RWPE1 (cell line): ENCODE measurements around the gene GGA2.
"Not testable (repeated sequence)": the region's sequence is repeated elsewhere in the genome, so short reads cannot be mapped to it uniquely, and the experiment has no call there.

Experiments
- CTCF ChIA-PET: fragments of 350-600 bp; sonication (Branson Sonifier 250); formaldehyde crosslinking; extraction: SDS; loops from one replicate; lab custom pipeline; 2021; lab: Yijun Ruan, JAX
- POLR2A ChIA-PET: fragments of 400-600 bp; formaldehyde crosslinking; extraction: SDS; loops from one replicate; lab custom pipeline; 2020; ENCODE audit warnings: antibody characterized with exemption; ENCODE audit not compliant: low non-redundant PET; lab: Yijun Ruan, JAX
- DNase-seq: peaks from one replicate; pipeline ENCODE4 v3.0.0; 2012; ENCODE audit warnings: low spot score
- H3K27ac ChIP-seq: fragments of 450-650 bp; 2 replicates; pipeline ENCODE4 v1.5.1; 2017
- TF ChIP-seq, protein P1 (sequence below): fragments of 450-650 bp; conservative IDR thresholded peaks from 2 replicates; pipeline ENCODE4 v1.5.1; 2017; ENCODE audit warnings: low read depth, mild to moderate bottlenecking

GGA2 gene

DNA sequence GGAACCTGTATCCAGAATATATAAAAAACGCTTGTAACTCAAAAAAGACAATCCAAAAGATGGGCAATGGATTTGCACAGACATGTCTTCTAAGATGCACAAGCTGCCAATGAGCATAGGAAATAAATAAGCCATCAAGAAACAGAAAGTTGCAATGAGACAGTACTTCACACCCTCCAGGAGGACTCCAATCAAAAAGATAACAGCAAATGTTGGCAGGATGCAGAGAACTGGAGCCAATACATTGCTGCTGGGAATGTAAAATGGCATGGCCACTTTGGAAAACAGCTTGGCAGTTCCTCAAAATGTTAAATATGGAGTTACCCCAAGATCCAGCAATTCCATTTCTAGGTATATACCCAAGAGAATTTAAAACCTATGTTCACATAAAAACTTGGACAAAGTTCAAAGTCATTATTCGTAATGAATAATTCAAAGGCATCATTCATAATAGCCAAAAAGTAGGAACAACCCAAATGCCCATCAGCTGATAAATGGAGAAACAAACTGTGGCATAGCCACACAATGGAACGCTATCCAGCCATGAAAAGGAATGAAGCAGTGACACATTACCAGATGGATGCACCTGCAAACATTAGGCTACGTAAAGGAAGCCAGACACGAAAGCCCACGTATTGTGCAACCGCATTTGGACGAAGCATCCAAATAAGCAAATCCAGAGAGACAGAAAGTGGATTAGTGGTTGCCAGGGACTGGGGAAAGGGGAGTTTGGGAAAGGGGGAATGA is 25.6 kb downstream of the GGA2 start:
- ChIA-PET POLR2A (no interaction called here), CTCF (no interaction called here)
- no peak overlapping the region for H3K27ac ChIP-seq
- no peak for DNase-seq
- TF ChIP-seq, protein P1, sequence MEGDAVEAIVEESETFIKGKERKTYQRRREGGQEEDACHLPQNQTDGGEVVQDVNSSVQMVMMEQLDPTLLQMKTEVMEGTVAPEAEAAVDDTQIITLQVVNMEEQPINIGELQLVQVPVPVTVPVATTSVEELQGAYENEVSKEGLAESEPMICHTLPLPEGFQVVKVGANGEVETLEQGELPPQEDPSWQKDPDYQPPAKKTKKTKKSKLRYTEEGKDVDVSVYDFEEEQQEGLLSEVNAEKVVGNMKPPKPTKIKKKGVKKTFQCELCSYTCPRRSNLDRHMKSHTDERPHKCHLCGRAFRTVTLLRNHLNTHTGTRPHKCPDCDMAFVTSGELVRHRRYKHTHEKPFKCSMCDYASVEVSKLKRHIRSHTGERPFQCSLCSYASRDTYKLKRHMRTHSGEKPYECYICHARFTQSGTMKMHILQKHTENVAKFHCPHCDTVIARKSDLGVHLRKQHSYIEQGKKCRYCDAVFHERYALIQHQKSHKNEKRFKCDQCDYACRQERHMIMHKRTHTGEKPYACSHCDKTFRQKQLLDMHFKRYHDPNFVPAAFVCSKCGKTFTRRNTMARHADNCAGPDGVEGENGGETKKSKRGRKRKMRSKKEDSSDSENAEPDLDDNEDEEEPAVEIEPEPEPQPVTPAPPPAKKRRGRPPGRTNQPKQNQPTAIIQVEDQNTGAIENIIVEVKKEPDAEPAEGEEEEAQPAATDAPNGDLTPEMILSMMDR, result no peak

DNA sequence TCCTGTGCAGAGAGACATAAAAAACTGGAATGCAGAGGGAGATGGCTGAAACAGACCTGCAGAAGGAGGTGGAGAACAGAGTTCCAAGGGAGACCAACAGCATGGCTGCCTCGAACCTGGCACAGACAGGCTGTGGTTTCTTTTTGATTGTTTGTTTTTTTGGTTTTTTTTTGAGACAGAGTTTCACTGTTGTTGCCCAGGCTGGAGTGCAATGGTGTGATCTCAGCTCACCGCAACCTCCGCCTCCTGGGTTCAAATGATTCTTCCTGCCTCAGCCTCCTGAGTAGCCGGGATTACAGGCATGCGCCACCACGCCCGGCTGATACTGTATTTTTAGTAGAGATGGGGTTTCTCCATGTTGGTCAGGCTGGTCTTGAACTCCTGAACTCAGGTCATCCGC is 26.8 kb downstream of the GGA2 start:
- POLR2A ChIA-PET, DNase-seq, H3K27ac ChIP-seq, CTCF ChIA-PET: not testable (repeated sequence)

DNA sequence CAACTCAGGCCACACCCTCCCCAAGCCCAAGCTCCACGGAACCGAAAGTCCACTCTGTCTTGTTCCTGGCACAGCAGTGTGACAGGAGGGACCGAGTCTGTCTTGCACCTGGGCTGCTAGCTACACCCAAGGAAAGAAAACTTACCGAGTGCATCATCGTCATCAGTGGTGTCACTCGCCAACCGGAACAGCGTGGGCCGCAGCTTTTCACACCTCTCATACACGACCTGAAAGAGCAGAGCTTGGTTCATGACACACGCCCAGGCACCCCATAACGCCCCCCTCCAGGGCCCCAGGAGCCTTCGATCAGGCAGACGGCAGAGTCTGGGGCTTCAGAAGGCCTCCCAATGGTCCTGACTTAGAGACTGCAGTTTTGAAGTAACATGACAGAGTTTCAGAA is 27.5 kb downstream of the GGA2 start:
- no peak for DNase-seq
- H3K27ac ChIP-seq, result no peak overlapping the region
- CTCF ChIA-PET, result no interaction called here
- TF ChIP-seq, protein P1, result no peak
- POLR2A ChIA-PET, result no interaction called here

DNA sequence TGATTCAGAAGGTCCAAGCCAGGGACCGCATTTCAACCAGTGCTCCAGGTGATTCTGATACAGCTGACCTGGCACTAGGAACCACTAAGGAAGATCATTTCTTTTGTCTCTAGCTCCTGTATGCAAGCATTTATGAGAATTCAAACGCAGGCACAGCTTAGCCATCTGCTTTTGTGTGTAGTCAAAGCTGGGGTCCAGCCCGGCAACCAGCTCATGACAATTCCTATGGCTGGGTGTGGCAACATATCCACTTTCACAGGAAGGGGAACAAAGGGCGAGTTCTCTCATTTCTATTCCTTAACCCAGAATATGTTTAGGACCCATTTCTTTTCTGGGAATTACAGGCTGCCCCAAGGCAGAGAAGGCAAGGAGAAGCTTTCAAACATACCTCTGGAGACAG is 30.0 kb downstream of the GGA2 start:
- DNase-seq, result no peak
- CTCF ChIA-PET, result interaction anchor here (0.7 kb wide), 1 partner anchor 248 kb away, joined by 3 read pairs; no protein-coding TSS in a partner anchor

DNA sequence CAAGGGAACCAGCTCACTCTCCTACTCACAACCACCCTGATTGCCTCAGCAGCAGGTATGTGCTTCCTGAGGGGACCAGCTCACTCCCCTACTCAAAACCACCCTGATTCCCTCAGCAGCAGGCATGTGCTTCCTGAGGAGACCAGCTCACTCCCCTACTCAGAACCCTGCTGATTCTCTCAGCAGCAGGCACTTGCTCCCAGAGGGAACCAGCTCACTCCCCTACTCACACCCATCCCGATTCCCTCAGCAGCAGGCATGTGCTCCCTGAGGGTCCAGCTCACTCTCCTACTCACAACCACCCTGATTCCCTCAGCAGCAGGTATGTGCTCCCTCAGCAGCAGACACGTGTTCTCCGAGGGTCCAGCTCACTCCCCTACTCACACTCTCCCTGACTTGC is 31.2 kb downstream of the GGA2 start:
- TF ChIP-seq, protein P1, result no peak
- H3K27ac ChIP-seq, result no peak overlapping the region
- ChIA-PET CTCF (interaction anchor here (0.6 to 0.7 kb wide), 2 partner anchors 75 to 199 kb away, joined by 3 to 4 read pairs; no protein-coding TSS in a partner anchor), POLR2A (no interaction called here)
- DNase-seq, result no peak

More for the DNA sequence above, 30.0 kb downstream of the GGA2 start:
- TF ChIP-seq, protein P1, result no peak
- POLR2A ChIA-PET, result interaction anchor here (0.6 kb wide), 1 partner anchor 206 kb away, joined by 3 read pairs; no protein-coding TSS in a partner anchor
- no peak overlapping the region for H3K27ac ChIP-seq

DNA sequence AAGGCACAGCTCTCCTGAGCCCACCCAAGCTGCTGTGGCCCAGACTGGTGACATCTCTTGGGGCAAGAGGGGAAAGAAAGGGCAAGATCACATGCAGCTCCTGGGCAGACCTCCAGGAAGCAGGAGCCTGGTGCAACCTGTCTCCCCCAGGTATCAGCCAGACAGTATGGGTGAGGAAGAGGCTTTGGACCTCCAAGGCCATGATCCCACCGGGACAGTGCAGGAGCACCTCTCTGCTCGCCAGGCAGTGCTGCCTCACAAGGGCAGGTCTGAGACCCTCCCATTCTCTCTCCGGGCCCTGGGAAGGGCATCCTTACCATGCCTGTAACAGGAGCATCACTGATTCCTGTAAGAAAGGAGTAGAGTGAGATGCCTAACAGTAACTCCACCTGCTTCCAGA is 31.7 kb downstream of the GGA2 start:
- POLR2A ChIA-PET, result no interaction called here
- CTCF ChIA-PET, result no interaction called here
- TF ChIP-seq, protein P1, result no peak
- DNase-seq, result no peak
- no peak overlapping the region for H3K27ac ChIP-seq

DNA sequence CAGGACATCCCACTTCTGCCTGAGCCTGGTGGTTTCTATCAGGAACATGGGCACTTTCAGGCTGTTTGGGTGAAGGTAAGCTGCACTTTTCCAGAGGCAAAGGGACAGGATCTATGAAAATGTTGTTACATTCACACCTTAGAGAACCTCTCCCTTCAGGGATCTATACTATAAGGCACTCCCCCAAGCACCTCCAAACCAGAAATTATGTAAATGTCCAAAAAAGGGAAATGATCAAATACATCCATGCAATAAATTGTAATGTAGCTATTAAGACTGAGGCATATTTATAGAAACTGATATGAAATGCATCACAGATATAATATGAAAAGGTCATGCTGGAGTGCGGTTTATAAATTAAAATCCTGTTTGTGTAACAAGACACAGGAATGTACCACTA is 34.0 kb downstream of the GGA2 start:
- DNase-seq, result no peak
- ChIA-PET CTCF (no interaction called here), POLR2A (no interaction called here)
- TF ChIP-seq, protein P1, result no peak
- H3K27ac ChIP-seq, result no peak overlapping the region
